Neural cell (in vitro differentiated cells): ENCODE results near the gene RAB40C. TPM values are rescaled to one million over a fixed set of nuclear protein-coding genes. Genes with fewer than 3 reads are reported as not detected.

Experiments
- H2AFZ ChIP-seq: fragments of 200-600, 300-800 bp; sonication (generic), shearing (Covaris generic); 2 replicates; pipeline ENCODE4 v1.6.0; 2014; ENCODE audit warnings: low read depth, mild to moderate bottlenecking, antibody characterized with exemption, low read length, moderate library complexity
- H3F3A ChIP-seq: fragments of 200-600 bp; shearing (Covaris generic); 2 replicates; pipeline ENCODE4 v1.6.1; 2016; ENCODE audit warnings: mild to moderate bottlenecking, moderate library complexity, mixed read lengths, antibody characterized with exemption, low read length; ENCODE audit not compliant: insufficient read depth, poor library complexity, severe bottlenecking
- H3K27ac ChIP-seq: fragments of 200-600, 300-800 bp; sonication (generic), shearing (Covaris generic); 2 replicates; pipeline ENCODE4 v1.5.1; 2014; ENCODE audit warnings: mild to moderate bottlenecking, low read length, moderate library complexity
- H3K27me3 ChIP-seq: fragments of 300-800, 200-600 bp; sonication (generic), shearing (Covaris generic); 2 replicates; pipeline ENCODE4 v1.6.0; 2014; ENCODE audit warnings: mild to moderate bottlenecking, low read depth, low read length, moderate library complexity; ENCODE audit not compliant: insufficient read depth
- H3K36me3 ChIP-seq: fragments of 300-800, 200-600 bp; sonication (generic), shearing (Covaris generic); 2 replicates; pipeline ENCODE4 v1.5.1; 2014; ENCODE audit warnings: mild to moderate bottlenecking, antibody characterized with exemption, low read length, moderate library complexity; ENCODE audit not compliant: insufficient read depth
- H3K4me2 ChIP-seq: fragments of 300-800, 200-600 bp; sonication (generic), shearing (Covaris generic); 2 replicates; pipeline ENCODE4 v1.6.0; 2014; ENCODE audit warnings: mild to moderate bottlenecking, low read length
- H3K4me3 ChIP-seq: fragments of 300-800, 200-600 bp; sonication (generic), shearing (Covaris generic); 2 replicates; pipeline ENCODE4 v1.5.1; 2014; ENCODE audit warnings: mild to moderate bottlenecking, low read length, moderate library complexity
- H3K79me2 ChIP-seq: fragments of 200-600 bp; shearing (Covaris generic); replicated peaks from 2 replicates; pipeline ENCODE4 v1.6.0; 2014; ENCODE audit warnings: mild to moderate bottlenecking, low read length, moderate library complexity; ENCODE audit not compliant: insufficient read depth
- H3K9ac ChIP-seq: fragments of 300-800, 200-600 bp; sonication (generic), shearing (Covaris generic); 2 replicates; pipeline ENCODE4 v1.6.1; 2016; ENCODE audit warnings: mild to moderate bottlenecking, low read length, mixed read lengths
- H3K9me2 ChIP-seq: fragments of 200-600 bp; shearing (Covaris generic); 2 replicates; pipeline ENCODE4 v1.6.1; 2016; ENCODE audit warnings: mild to moderate bottlenecking, low read length, mixed read lengths; ENCODE audit not compliant: insufficient read depth
- H3K9me3 ChIP-seq: fragments of 200-600, 300-800 bp; sonication (generic), shearing (Covaris generic); 2 replicates; pipeline ENCODE4 v1.6.1; 2016; ENCODE audit warnings: mild to moderate bottlenecking, mixed run types, low read length, moderate library complexity, mixed read lengths
- H4K20me1 ChIP-seq: fragments of 200-600 bp; shearing (Covaris generic); 2 replicates; pipeline ENCODE4 v1.6.1; 2016; ENCODE audit warnings: mild to moderate bottlenecking, mixed run types; ENCODE audit not compliant: insufficient read depth
- CTCF ChIP-seq: fragments of 450-650 bp; IDR thresholded peaks from 2 replicates; pipeline ENCODE4 v1.5.1; 2014; ENCODE audit warnings: antibody characterized with exemption, mild to moderate bottlenecking, moderate library complexity; ENCODE audit not compliant: poor library complexity, severe bottlenecking
- EP300 ChIP-seq: fragments of 450-650 bp; conservative IDR thresholded peaks from 2 replicates; pipeline ENCODE4 v1.6.1; 2014; ENCODE audit warnings: antibody characterized with exemption, mild to moderate bottlenecking, moderate library complexity; ENCODE audit not compliant: poor library complexity, severe bottlenecking
- EZH2 ChIP-seq: fragments of 200-600, 300-800 bp; shearing (Covaris generic), sonication (generic); IDR thresholded peaks from 2 replicates; pipeline ENCODE4 v1.6.1; 2014; ENCODE audit warnings: antibody characterized with exemption, low read length, borderline replicate concordance, mild to moderate bottlenecking; ENCODE audit not compliant: insufficient read depth, poor library complexity, severe bottlenecking
- MXI1 ChIP-seq: fragments of 450-650 bp; conservative IDR thresholded peaks from 2 replicates; pipeline ENCODE4 v1.6.1; 2014; ENCODE audit warnings: antibody characterized with exemption, mild to moderate bottlenecking; ENCODE audit not compliant: poor library complexity, severe bottlenecking
- POLR2AphosphoS5 ChIP-seq: IDR thresholded peaks from 2 replicates; pipeline ENCODE4 v1.6.1; 2012
- RAD21 ChIP-seq: fragments of 450-650 bp; conservative IDR thresholded peaks from 2 replicates; pipeline ENCODE4 v1.6.1; 2014; ENCODE audit warnings: antibody characterized with exemption, mild to moderate bottlenecking, moderate library complexity
- SMC3 ChIP-seq: fragments of 450-650 bp; conservative IDR thresholded peaks from 2 replicates; pipeline ENCODE4 v1.6.1; 2014; ENCODE audit warnings: antibody characterized with exemption, mild to moderate bottlenecking, moderate library complexity; ENCODE audit not compliant: poor library complexity
- TAF1 ChIP-seq: IDR thresholded peaks from 2 replicates; pipeline ENCODE4 v1.6.1; 2012; ENCODE audit warnings: low read depth
- polyA plus RNA-seq: library from polyadenylated mRNA; depleted of rRNA; stranded (reverse); fragments of >200 nt; gene quantifications from 2 replicates; pipeline ENCODE4 v1.2.3, GENCODE V29; 2014
- TF ChIP-seq, protein P1 (sequence below): IDR thresholded peaks from 2 replicates; pipeline ENCODE4 v1.6.1; 2012; ENCODE audit warnings: borderline replicate concordance

The RAB40C gene
- polyA plus RNA-seq, 1 donor from 2014 or later, result 40.7 TPM

DNA sequence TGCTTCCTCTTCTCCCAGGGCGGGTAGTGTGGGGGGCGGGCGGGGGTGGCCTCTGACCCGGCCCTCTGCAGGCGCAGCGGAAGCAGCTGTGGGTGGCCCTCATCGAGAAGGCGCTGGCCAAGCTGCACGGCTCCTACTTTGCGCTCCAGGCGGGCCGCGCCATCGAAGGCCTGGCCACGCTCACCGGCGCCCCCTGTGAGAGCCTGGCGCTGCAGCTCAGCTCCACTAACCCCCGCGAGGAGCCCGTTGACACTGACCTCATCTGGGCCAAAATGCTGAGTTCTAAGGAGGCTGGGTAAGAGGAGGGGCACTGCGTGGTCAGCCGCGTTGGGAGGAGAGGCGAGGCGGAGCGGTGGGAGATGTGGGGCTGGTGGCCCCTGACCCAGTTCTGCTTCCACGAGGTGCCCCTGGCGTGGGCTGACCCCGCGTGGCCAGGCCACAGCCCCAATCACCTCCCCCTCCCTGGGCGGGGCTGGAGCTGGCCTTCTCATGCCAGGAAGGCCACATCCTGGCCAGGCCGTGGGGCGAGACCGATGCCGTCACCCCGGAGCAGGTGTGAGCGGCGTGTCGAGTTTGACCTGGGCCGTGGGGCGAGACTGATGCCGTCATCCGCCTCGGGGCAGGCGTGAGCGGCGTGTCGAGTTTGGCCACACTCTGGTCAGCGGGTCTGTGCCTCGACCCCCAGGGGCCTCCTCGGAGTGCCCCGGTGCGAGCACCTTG is 40.2 kb upstream of the RAB40C start:
- no peaks in the 10 kb centered on the region for H3K36me3 ChIP-seq
- H3K4me3 ChIP-seq, result no peak overlapping the region
- H3F3A ChIP-seq, result no peaks in the 10 kb centered on the region
- no peak overlapping the region for H3K4me2 ChIP-seq
- no peaks in the 10 kb centered on the region for H3K9me2 ChIP-seq
- H3K27ac ChIP-seq, result no peak overlapping the region
- H3K79me2 ChIP-seq, result no peaks in the 10 kb centered on the region
- H2AFZ ChIP-seq, result no peak overlapping the region
- no peaks in the 10 kb centered on the region for H3K27me3 ChIP-seq
- no peak overlapping the region for H3K9ac ChIP-seq
- no peaks in the 10 kb centered on the region for H4K20me1 ChIP-seq
- no peaks in the 10 kb centered on the region for H3K9me3 ChIP-seq
- TF ChIP-seq EP300 (no peak), MXI1 (no peak), RAD21 (no peak), SMC3 (no peak), EZH2 (no peak), POLR2AphosphoS5 (no peak)
- TF ChIP-seq, protein P1, sequence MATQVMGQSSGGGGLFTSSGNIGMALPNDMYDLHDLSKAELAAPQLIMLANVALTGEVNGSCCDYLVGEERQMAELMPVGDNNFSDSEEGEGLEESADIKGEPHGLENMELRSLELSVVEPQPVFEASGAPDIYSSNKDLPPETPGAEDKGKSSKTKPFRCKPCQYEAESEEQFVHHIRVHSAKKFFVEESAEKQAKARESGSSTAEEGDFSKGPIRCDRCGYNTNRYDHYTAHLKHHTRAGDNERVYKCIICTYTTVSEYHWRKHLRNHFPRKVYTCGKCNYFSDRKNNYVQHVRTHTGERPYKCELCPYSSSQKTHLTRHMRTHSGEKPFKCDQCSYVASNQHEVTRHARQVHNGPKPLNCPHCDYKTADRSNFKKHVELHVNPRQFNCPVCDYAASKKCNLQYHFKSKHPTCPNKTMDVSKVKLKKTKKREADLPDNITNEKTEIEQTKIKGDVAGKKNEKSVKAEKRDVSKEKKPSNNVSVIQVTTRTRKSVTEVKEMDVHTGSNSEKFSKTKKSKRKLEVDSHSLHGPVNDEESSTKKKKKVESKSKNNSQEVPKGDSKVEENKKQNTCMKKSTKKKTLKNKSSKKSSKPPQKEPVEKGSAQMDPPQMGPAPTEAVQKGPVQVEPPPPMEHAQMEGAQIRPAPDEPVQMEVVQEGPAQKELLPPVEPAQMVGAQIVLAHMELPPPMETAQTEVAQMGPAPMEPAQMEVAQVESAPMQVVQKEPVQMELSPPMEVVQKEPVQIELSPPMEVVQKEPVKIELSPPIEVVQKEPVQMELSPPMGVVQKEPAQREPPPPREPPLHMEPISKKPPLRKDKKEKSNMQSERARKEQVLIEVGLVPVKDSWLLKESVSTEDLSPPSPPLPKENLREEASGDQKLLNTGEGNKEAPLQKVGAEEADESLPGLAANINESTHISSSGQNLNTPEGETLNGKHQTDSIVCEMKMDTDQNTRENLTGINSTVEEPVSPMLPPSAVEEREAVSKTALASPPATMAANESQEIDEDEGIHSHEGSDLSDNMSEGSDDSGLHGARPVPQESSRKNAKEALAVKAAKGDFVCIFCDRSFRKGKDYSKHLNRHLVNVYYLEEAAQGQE, result no peak

DNA sequence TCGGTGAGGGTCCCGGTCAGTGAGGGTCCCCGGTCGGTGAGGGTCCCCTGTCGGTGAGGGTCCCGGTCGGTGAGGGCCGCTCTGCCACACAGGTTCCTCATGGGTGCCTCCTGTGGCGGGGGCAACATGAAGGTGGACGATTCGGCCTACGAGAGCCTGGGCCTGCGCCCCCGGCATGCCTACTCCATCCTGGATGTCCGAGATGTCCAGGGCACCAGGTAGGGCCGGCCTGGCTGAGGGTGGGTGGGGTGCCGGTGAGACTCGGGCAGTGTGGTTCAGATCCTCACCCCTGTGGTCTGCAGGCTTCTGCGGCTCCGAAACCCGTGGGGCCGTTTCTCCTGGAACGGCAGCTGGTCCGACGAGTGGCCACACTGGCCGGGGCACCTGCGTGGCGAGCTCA is 38.7 kb upstream of the RAB40C start:
- no peaks in the 10 kb centered on the region for H3K9me2 ChIP-seq

More for the DNA sequence above, 38.7 kb upstream of the RAB40C start:
- H3K9ac ChIP-seq, result no peak overlapping the region
- H3F3A ChIP-seq, result no peaks in the 10 kb centered on the region
- no peaks in the 10 kb centered on the region for H3K9me3 ChIP-seq
- no peak overlapping the region for H3K4me3 ChIP-seq
- H2AFZ ChIP-seq, result no peak overlapping the region
- no peaks in the 10 kb centered on the region for H3K79me2 ChIP-seq
- H3K36me3 ChIP-seq, result no peaks in the 10 kb centered on the region
- TF ChIP-seq EP300 (no peak), SMC3 (no peak), CTCF (no peak), EZH2 (no peak), TAF1 (no peak), RAD21 (no peak), MXI1 (no peak), POLR2AphosphoS5 (no peak)
- TF ChIP-seq, protein P1, result no peak
- H3K27ac ChIP-seq, result no peak overlapping the region
- H3K27me3 ChIP-seq, result no peaks in the 10 kb centered on the region
- H3K4me2 ChIP-seq, result no peak overlapping the region
- no peaks in the 10 kb centered on the region for H4K20me1 ChIP-seq
